HEK293 (cell line): Measurements from ENCODE around the gene USP44.
A peak's percentile ranks its signal among the peaks of the same experiment; 100 is the strongest.

Experiments used
- CTCF ChIA-PET: fragments of 350-600 bp; formaldehyde crosslinking; extraction: SDS; loops from one replicate; lab custom pipeline; 2021; ENCODE audit warnings: antibody characterized with exemption; lab: Yijun Ruan, JAX
- POLR2A ChIA-PET: fragments of 300-600 bp; formaldehyde crosslinking; extraction: SDS; loops from one replicate; lab custom pipeline; 2020; ENCODE audit warnings: antibody characterized with exemption, inconsistent platforms; lab: Yijun Ruan, JAX
- H3K27ac ChIP-seq: fragments of 200-500 bp; sonication (Bioruptor generic); 2 replicates; pipeline ENCODE4 v1.5.1; 2014; ENCODE audit warnings: low read depth, low read length, control low read depth, inconsistent platforms; ENCODE audit errors: extremely low read depth
- H3K36me3 ChIP-seq, 2 experiments: fragments of 200-500 bp in 1 of 2; sonication (Bioruptor generic) in 1 of 2; 1 replicate in 1 of 2; 2 replicates in 1 of 2; pipeline ENCODE4 v1.5.1; 2014 to 2017; ENCODE audit warnings: inconsistent platforms in 2 of 2, low read length in 2 of 2; ENCODE audit not compliant: control insufficient read depth in 2 of 2, insufficient read depth in 1 of 2
- H3K4me1 ChIP-seq: fragments of 200-500 bp; sonication (Bioruptor generic); 2 replicates; pipeline ENCODE4 v1.5.1; 2014; ENCODE audit warnings: mild to moderate bottlenecking, low read length, inconsistent platforms; ENCODE audit not compliant: control insufficient read depth, insufficient read depth
- H3K4me3 ChIP-seq: 2 replicates; pipeline ENCODE4 v1.5.1; 2011; ENCODE audit warnings: low read depth, mild to moderate bottlenecking, control low read depth, low read length, moderate library complexity
- H3K9me3 ChIP-seq: fragments of 200-500 bp; sonication (Bioruptor generic); 2 replicates; pipeline ENCODE4 v1.5.1; 2014; ENCODE audit warnings: low read depth, low read length, inconsistent platforms; ENCODE audit not compliant: control insufficient read depth, insufficient read depth
- KLF1 ChIP-seq: fragments of 450-650 bp; formaldehyde crosslinking; IDR thresholded peaks from 2 replicates; pipeline ENCODE4 v1.5.1; 2016; ENCODE audit warnings: missing biosample characterization, missing genetic modification characterization
- OVOL3 ChIP-seq: fragments of 450-650 bp; formaldehyde crosslinking; IDR thresholded peaks from 2 replicates; pipeline ENCODE4 v1.5.1; 2016; ENCODE audit warnings: missing biosample characterization, missing genetic modification characterization
- SCRT1 ChIP-seq: fragments of 450-650 bp; formaldehyde crosslinking; IDR thresholded peaks from 2 replicates; pipeline ENCODE4 v1.5.1; 2016; ENCODE audit warnings: missing biosample characterization, missing genetic modification characterization, borderline replicate concordance
- WT1 ChIP-seq: fragments of 450-650 bp; formaldehyde crosslinking; IDR thresholded peaks from 2 replicates; pipeline ENCODE4 v1.5.1; 2016; ENCODE audit warnings: missing biosample characterization, missing genetic modification characterization
- ZBTB7A ChIP-seq: fragments of 450-650 bp; formaldehyde crosslinking; IDR thresholded peaks from 2 replicates; pipeline ENCODE4 v1.5.1; 2016; ENCODE audit warnings: low read depth, missing biosample characterization, missing genetic modification characterization
- ZFP3 ChIP-seq: fragments of 450-650 bp; formaldehyde crosslinking; IDR thresholded peaks from 2 replicates; pipeline ENCODE4 v1.5.1; 2016; ENCODE audit warnings: low read depth, missing biosample characterization, missing genetic modification characterization
- ZNF155 ChIP-seq: fragments of 450-650 bp; formaldehyde crosslinking; IDR thresholded peaks from 2 replicates; pipeline ENCODE4 v1.5.1; 2016; ENCODE audit warnings: missing biosample characterization, missing genetic modification characterization
- ZNF157 ChIP-seq: fragments of 450-650 bp; formaldehyde crosslinking; IDR thresholded peaks from 2 replicates; pipeline ENCODE4 v1.5.1; 2016; ENCODE audit warnings: missing biosample characterization, missing genetic modification characterization
- ZNF211 ChIP-seq: fragments of 450-650 bp; formaldehyde crosslinking; IDR thresholded peaks from 2 replicates; pipeline ENCODE4 v1.5.1; 2016; ENCODE audit warnings: low read depth, missing biosample characterization, missing genetic modification characterization
- ZNF23 ChIP-seq: fragments of 450-650 bp; formaldehyde crosslinking; IDR thresholded peaks from 2 replicates; pipeline ENCODE4 v1.5.1; 2016; ENCODE audit warnings: missing biosample characterization, missing genetic modification characterization, borderline replicate concordance
- ZNF248 ChIP-seq: fragments of 450-650 bp; formaldehyde crosslinking; IDR thresholded peaks from 2 replicates; pipeline ENCODE4 v1.5.1; 2017; ENCODE audit warnings: missing biosample characterization, missing genetic modification characterization
- ZNF324 ChIP-seq: fragments of 450-650 bp; formaldehyde crosslinking; IDR thresholded peaks from 2 replicates; pipeline ENCODE4 v1.5.1; 2016; ENCODE audit warnings: missing biosample characterization, missing genetic modification characterization
- ZNF404 ChIP-seq: fragments of 450-650 bp; formaldehyde crosslinking; IDR thresholded peaks from 2 replicates; pipeline ENCODE4 v1.5.1; 2017; ENCODE audit warnings: missing biosample characterization, missing genetic modification characterization
- ZNF549 ChIP-seq: fragments of 450-650 bp; IDR thresholded peaks from 2 replicates; pipeline ENCODE4 v1.5.1; 2018; ENCODE audit warnings: missing biosample characterization, missing genetic modification characterization, mild to moderate bottlenecking, inconsistent platforms, moderate library complexity
- ZNF558 ChIP-seq: fragments of 450-650 bp; formaldehyde crosslinking; IDR thresholded peaks from 2 replicates; pipeline ENCODE4 v1.5.1; 2016; ENCODE audit warnings: missing biosample characterization, missing genetic modification characterization
- ZNF677 ChIP-seq: fragments of 450-650 bp; IDR thresholded peaks from 2 replicates; pipeline ENCODE4 v1.5.0; 2018; ENCODE audit warnings: missing biosample characterization, mild to moderate bottlenecking, missing genetic modification characterization, moderate library complexity
- ZNF707 ChIP-seq: fragments of 450-650 bp; formaldehyde crosslinking; IDR thresholded peaks from 2 replicates; pipeline ENCODE4 v1.5.1; 2016; ENCODE audit warnings: missing biosample characterization, missing genetic modification characterization
- ZNF791 ChIP-seq: fragments of 450-650 bp; formaldehyde crosslinking; IDR thresholded peaks from 2 replicates; pipeline ENCODE4 v1.5.1; 2016; ENCODE audit warnings: missing biosample characterization, missing genetic modification characterization
- TF ChIP-seq, protein P1 (sequence below): fragments of 450-650 bp; formaldehyde crosslinking; IDR thresholded peaks from 2 replicates; pipeline ENCODE4 v1.5.1; 2016; ENCODE audit warnings: missing biosample characterization, missing genetic modification characterization
- TF ChIP-seq, protein P2 (sequence below): fragments of 450-650 bp; formaldehyde crosslinking; IDR thresholded peaks from 2 replicates; pipeline ENCODE4 v1.5.1; 2016; ENCODE audit warnings: missing biosample characterization, missing genetic modification characterization
- TF ChIP-seq, protein P3 (sequence below): fragments of 450-650 bp; formaldehyde crosslinking; IDR thresholded peaks from 2 replicates; pipeline ENCODE4 v1.5.1; 2016; ENCODE audit warnings: missing biosample characterization, missing genetic modification characterization
- TF ChIP-seq, protein P4 (sequence below): IDR thresholded peaks from 2 replicates; pipeline ENCODE4 v1.6.1; 2011; ENCODE audit warnings: mild to moderate bottlenecking, low read depth, low read length, borderline replicate concordance

The USP44 gene

DNA sequence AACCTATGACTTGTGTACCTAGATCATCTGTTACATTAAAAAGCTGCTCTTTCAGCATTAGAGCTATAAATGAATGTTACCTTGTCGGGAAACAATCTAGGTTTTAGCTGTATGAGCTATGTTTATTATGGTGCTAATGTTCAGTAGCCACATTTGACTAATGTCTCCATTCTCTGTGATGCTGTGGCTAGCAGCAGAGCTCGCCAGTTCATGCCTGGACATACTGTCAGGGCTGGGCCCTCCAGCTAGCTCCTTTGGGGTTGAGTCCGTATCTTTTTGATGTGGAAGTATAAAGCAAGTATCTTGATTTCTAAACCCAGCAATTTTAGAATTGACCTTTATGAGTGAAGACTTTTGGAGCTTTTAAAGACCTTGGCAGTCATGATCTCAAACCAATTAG lies 36.1 kb downstream of the USP44 start:
- no peak overlapping the region for H3K27ac ChIP-seq
- TF ChIP-seq ZBTB7A (tag by site-specific recombination) (no peak), OVOL3 (no peak), ZNF707 (tag by site-specific recombination) (no peak), ZNF23 (no peak), WT1 (tag by site-specific recombination) (no peak), ZNF677 (tag by site-specific recombination) (no peak), ZNF248 (tag by site-specific recombination) (no peak), ZNF157 (tag by site-specific recombination) (no peak), ZNF549 (tag by site-specific recombination) (no peak), ZNF791 (no peak), SCRT1 (tag by site-specific recombination) (no peak), ZNF404 (tag by site-specific recombination) (no peak), KLF1 (no peak), ZFP3 (tag by site-specific recombination) (no peak), ZNF155 (tag by site-specific recombination) (no peak), ZNF211 (tag by site-specific recombination) (no peak), ZNF324 (no peak)
- TF ChIP-seq, protein P1, sequence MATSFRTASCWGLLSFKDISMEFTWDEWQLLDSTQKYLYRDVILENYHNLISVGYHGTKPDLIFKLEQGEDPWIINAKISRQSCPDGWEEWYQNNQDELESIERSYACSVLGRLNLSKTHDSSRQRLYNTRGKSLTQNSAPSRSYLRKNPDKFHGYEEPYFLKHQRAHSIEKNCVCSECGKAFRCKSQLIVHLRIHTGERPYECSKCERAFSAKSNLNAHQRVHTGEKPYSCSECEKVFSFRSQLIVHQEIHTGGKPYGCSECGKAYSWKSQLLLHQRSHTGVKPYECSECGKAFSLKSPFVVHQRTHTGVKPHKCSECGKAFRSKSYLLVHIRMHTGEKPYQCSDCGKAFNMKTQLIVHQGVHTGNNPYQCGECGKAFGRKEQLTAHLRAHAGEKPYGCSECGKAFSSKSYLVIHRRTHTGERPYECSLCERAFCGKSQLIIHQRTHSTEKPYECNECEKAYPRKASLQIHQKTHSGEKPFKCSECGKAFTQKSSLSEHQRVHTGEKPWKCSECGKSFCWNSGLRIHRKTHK (tag by site-specific recombination): no peak
- TF ChIP-seq, protein P2, sequence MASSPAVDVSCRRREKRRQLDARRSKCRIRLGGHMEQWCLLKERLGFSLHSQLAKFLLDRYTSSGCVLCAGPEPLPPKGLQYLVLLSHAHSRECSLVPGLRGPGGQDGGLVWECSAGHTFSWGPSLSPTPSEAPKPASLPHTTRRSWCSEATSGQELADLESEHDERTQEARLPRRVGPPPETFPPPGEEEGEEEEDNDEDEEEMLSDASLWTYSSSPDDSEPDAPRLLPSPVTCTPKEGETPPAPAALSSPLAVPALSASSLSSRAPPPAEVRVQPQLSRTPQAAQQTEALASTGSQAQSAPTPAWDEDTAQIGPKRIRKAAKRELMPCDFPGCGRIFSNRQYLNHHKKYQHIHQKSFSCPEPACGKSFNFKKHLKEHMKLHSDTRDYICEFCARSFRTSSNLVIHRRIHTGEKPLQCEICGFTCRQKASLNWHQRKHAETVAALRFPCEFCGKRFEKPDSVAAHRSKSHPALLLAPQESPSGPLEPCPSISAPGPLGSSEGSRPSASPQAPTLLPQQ: no peak
- TF ChIP-seq, protein P3, sequence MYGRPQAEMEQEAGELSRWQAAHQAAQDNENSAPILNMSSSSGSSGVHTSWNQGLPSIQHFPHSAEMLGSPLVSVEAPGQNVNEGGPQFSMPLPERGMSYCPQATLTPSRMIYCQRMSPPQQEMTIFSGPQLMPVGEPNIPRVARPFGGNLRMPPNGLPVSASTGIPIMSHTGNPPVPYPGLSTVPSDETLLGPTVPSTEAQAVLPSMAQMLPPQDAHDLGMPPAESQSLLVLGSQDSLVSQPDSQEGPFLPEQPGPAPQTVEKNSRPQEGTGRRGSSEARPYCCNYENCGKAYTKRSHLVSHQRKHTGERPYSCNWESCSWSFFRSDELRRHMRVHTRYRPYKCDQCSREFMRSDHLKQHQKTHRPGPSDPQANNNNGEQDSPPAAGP: no peak
- H3K9me3 ChIP-seq: no peaks in the 10 kb centered on the region
- H3K4me1 ChIP-seq: peaks cover 5% of the 10 kb centered on the region; the same call in 1 of the 2 replicates
- H3K36me3 ChIP-seq: peaks cover 29 to 45% of the 10 kb centered on the region in 2 experiments
- POLR2A ChIA-PET: interaction anchor here (1.3 kb wide), 1 partner anchor 41 kb away, joined by 5 read pairs; the partner anchor contains the start of gene METAP2
- H3K4me3 ChIP-seq: no peak overlapping the region
- CTCF ChIA-PET: interaction anchor here (2.2 to 2.3 kb wide), 2 partner anchors 19 to 398 kb away, joined by 6 to 9 read pairs; no protein-coding TSS in a partner anchor

DNA sequence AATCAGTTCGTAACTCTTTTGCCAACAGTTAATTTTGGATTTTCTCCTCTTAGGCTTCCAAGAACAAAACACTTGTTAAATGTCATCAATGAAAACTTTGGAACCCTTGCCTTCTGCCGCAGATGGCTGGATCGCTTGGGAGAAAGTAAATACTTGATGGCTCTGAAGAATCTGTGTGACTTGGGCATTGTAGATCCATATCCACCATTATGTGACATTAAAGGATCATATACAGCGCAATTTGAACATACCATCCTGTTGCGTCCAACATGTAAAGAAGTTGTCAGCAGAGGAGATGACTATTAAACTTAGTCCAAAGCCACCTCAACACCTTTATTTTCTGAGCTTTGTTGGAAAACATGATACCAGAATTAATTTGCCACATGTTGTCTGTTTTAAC lies 37.7 kb downstream of the USP44 start:
- TF ChIP-seq, protein P4, sequence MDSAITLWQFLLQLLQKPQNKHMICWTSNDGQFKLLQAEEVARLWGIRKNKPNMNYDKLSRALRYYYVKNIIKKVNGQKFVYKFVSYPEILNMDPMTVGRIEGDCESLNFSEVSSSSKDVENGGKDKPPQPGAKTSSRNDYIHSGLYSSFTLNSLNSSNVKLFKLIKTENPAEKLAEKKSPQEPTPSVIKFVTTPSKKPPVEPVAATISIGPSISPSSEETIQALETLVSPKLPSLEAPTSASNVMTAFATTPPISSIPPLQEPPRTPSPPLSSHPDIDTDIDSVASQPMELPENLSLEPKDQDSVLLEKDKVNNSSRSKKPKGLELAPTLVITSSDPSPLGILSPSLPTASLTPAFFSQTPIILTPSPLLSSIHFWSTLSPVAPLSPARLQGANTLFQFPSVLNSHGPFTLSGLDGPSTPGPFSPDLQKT: no peak
- peak; percentile 98 for TF ChIP-seq ZNF558
- peaks cover 5% of the 10 kb centered on the region; the same call in 1 of the 2 replicates for H3K4me1 ChIP-seq
- POLR2A ChIA-PET: no interaction called here
- H3K36me3 ChIP-seq: peaks cover 42 to 57% of the 10 kb centered on the region in 2 experiments
- no peak overlapping the region for H3K27ac ChIP-seq
- no peak overlapping the region for H3K4me3 ChIP-seq
- H3K9me3 ChIP-seq: no peaks in the 10 kb centered on the region
- CTCF ChIA-PET: interaction anchor here (0.7 to 2.3 kb wide), 3 partner anchors 21 to 396 kb away, joined by 3 to 9 read pairs (median 6); no protein-coding TSS in a partner anchor
